ENCODE measurements around the gene S100A1. TPM values are rescaled to one million over a fixed set of nuclear protein-coding genes. Genes with fewer than 3 reads are reported as not detected.
"Not testable (repeated sequence)": the region's sequence is repeated elsewhere in the genome, so short reads cannot be mapped to it uniquely, and the experiment has no call there.

The S100A1 gene
- total RNA-seq, result 1.3 and 2.0 TPM in 2 replicates

DNA sequence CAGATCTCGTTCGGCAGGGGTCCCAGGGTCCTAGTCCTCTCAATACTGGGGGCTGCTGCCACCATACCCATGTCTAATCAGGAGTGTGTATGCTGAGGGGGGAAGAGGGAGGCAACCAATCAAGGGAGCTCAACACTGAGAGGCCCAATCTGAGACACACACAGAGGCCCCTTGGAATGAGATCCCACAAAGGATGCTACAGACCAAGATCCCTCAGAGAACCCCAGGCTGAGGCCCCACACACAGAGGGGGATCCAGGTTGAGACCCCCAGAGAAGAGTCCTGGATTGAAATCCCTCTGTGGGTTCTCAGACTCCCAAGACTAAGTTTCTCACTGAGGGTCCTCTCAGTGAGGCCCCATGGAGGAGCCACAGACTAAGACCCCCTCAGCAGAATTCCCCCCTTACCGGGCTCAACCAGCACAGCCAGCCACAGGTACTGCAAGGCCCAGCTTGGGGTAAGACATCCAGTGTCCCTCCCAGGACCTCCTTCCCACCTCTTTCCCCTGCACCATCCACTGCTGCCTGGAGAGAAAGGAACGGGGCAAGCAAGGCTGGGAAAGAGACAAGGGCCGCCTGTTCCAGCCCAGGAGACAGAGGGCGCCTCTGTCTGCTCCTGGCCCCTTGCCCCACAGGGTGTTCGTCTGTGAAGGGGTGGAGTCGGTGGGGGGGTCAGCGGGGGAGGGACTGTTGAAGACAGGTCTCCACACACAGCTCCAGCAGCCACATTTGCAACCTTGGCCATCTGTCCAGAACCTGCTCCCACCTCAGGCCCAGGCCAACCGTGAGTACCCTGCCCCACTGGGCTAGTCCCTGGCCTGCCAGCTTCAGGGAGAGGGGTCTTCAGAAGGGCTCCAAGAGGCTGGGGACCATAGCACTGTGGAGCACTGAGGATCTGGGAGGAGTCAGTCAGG is at the start of gene S100A1:
Gene S100A1 (plus strand): TSS at position 720 of the 912 bp plus-strand sequence. CDS start 2,088 bp downstream, outside the sequence.
- Histone ChIP-seq H3K36me3 (ENCODE audit: control insufficient read depth, insufficient read depth, low read length) (no peaks in the 10 kb centered on the region), H3K27me3 (ENCODE audit: control insufficient read depth, insufficient read depth, low read length) (no peaks in the 10 kb centered on the region), H3K4me3 (ENCODE audit: low read depth, low read length) (peak within 1 kb of the TSS; percentile 58)
- no peak for DNase-seq (ENCODE audit: low read depth)
- TF ChIP-seq, protein P1, sequence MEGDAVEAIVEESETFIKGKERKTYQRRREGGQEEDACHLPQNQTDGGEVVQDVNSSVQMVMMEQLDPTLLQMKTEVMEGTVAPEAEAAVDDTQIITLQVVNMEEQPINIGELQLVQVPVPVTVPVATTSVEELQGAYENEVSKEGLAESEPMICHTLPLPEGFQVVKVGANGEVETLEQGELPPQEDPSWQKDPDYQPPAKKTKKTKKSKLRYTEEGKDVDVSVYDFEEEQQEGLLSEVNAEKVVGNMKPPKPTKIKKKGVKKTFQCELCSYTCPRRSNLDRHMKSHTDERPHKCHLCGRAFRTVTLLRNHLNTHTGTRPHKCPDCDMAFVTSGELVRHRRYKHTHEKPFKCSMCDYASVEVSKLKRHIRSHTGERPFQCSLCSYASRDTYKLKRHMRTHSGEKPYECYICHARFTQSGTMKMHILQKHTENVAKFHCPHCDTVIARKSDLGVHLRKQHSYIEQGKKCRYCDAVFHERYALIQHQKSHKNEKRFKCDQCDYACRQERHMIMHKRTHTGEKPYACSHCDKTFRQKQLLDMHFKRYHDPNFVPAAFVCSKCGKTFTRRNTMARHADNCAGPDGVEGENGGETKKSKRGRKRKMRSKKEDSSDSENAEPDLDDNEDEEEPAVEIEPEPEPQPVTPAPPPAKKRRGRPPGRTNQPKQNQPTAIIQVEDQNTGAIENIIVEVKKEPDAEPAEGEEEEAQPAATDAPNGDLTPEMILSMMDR (IDR thresholded peaks at IDR 0.05; ENCODE audit: insufficient read depth, low read length, poor library complexity, severe bottlenecking), result no peak

DNA sequence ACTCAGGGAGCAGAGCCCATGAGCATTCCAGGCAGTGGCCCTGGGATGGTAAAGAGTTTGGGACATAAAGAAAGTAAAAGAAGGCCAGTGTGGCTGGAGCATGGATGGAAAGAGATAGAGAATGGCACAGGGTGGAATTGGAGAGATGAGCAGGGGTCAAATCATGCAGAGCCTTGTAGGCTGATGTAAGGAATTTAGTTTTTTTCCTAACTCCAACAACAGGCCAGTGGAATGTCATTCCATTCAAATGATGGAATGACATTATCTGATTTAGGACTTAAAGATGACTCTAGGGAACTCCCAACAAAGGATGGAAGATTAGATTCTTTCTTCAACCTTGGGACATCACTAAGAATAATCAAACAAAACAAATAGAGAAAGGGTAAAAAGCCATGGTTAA is 49.7 kb upstream of the S100A1 start:
- Histone ChIP-seq H3K36me3 (ENCODE audit: control insufficient read depth, insufficient read depth, low read length) (no peaks in the 10 kb centered on the region), H3K4me3 (ENCODE audit: low read depth, low read length) (no peak overlapping the region), H3K27me3 (ENCODE audit: control insufficient read depth, insufficient read depth, low read length) (no peaks in the 10 kb centered on the region)
- TF ChIP-seq, protein P1 (IDR thresholded peaks at IDR 0.05; ENCODE audit: insufficient read depth, low read length, poor library complexity, severe bottlenecking), result no peak
- DNase-seq (ENCODE audit: low read depth), result no peak

DNA sequence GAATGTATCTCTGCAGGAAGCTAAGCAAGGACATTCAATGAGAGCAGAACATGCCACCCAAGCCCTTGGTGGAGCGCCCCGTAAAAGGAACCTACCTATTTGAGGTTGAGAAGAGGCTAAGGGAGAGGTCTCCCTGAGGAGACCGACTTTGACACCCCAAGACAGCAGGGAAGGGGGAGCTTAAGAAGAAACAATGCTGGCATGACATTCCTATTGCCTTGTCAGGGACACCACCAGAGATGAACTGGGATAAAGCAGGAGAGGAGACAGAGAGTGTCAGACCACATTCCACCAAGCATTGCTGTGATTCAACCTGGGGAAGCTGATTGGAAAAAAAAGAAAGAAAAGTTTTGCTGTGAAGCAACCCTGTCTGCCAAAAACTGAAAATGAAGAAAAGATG is 49.3 kb upstream of the S100A1 start:
- Histone ChIP-seq H3K4me3 (ENCODE audit: low read depth, low read length) (no peak overlapping the region), H3K27me3 (ENCODE audit: control insufficient read depth, insufficient read depth, low read length) (no peaks in the 10 kb centered on the region), H3K36me3 (ENCODE audit: control insufficient read depth, insufficient read depth, low read length) (no peaks in the 10 kb centered on the region)
- no peak for DNase-seq (ENCODE audit: low read depth)
- TF ChIP-seq, protein P1 (IDR thresholded peaks at IDR 0.05; ENCODE audit: insufficient read depth, low read length, poor library complexity, severe bottlenecking), result no peak

DNA sequence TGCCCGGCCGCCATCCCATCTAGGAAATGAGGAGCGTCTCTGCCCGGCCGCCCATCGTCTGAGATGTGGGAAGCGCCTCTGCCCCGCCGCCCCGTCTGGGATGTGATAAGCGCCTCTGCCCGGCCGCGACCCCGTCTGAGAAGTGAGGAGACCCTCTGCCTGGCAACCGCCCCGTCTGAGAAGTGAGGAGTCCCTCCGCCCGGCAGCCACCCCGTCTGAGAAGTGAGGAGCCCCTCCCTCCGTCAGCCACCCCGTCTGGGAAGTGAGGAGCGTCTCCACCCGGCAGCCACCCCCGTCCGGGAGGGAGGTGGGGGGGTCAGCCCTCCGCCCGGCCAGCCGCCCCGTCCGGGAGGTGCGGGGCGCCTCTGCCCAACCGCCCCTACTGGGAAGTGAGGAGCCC is 45.4 kb upstream of the S100A1 start:
- not testable (repeated sequence) for H3K4me3 ChIP-seq (ENCODE audit: low read depth, low read length); H3K27me3 ChIP-seq (ENCODE audit: control insufficient read depth, insufficient read depth, low read length); DNase-seq (ENCODE audit: low read depth)

DNA sequence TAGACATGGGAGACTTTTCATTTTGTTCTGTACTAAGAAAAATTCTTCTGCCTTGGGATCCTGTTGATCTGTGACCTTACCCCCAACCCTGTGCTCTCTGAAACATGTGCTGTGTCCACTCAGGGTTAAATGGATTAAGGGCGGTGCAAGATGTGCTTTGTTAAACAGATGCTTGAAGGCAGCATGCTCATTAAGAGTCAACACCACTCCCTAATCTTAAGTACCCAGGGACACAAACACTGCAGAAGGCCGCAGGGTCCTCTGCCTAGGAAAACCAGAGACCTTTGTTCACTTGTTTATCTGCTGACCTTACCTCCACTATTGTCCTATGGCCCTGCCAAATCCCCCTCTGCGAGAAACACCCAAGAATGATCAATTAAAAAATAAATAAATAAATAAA is 44.7 kb upstream of the S100A1 start:
- H3K27me3 ChIP-seq (ENCODE audit: control insufficient read depth, insufficient read depth, low read length); H3K4me3 ChIP-seq (ENCODE audit: low read depth, low read length); H3K36me3 ChIP-seq (ENCODE audit: control insufficient read depth, insufficient read depth, low read length); DNase-seq (ENCODE audit: low read depth): not testable (repeated sequence)

More for the DNA sequence above, 45.4 kb upstream of the S100A1 start:
- H3K36me3 ChIP-seq (ENCODE audit: control insufficient read depth, insufficient read depth, low read length), result not testable (repeated sequence)

DNA sequence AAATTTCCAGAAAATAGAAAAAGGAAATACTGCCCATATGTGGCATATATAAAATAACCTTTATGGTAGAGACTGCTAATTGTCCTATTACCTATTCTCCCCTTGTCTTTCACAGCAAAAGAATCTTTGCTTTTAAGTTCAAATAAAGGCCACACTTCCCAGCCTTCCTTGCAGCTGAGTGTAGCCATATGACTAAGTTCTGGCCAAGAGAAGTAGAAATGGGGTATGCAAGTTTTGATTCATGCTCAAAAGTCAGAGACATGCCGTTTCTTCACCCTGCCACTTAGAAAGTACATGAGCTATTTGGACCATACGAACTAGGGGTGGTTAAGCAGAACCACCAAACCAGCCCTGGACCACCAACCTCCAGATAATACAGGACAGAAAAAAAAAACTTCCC is 44.3 kb upstream of the S100A1 start:
- Histone ChIP-seq H3K4me3 (ENCODE audit: low read depth, low read length) (no peak overlapping the region), H3K27me3 (ENCODE audit: control insufficient read depth, insufficient read depth, low read length) (no peaks in the 10 kb centered on the region), H3K36me3 (ENCODE audit: control insufficient read depth, insufficient read depth, low read length) (no peaks in the 10 kb centered on the region)
- DNase-seq (ENCODE audit: low read depth), result no peak
- TF ChIP-seq, protein P1 (IDR thresholded peaks at IDR 0.05; ENCODE audit: insufficient read depth, low read length, poor library complexity, severe bottlenecking), result no peak

DNA sequence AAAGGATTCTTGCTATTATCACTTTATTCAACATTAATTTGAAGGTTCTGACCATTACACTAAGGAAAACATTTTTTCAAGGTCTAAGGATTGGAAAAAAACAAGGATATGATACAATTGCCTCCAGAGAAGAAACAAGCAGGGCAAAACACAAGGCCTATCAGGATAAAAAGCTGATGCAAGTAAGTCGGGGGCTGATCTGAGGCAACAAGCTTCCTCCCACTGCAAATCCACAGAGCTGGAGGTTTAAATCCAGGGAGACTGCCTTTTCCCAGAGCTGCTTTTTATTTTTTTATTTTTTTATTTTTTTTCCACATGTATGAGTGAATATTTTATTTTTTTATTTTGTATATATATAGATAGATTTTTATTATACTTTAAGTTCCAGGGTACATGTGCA is 43.2 kb upstream of the S100A1 start:
- TF ChIP-seq, protein P1 (IDR thresholded peaks at IDR 0.05; ENCODE audit: insufficient read depth, low read length, poor library complexity, severe bottlenecking), result no peak
- Histone ChIP-seq H3K4me3 (ENCODE audit: low read depth, low read length) (no peak overlapping the region), H3K36me3 (ENCODE audit: control insufficient read depth, insufficient read depth, low read length) (no peaks in the 10 kb centered on the region), H3K27me3 (ENCODE audit: control insufficient read depth, insufficient read depth, low read length) (no peaks in the 10 kb centered on the region)
- DNase-seq (ENCODE audit: low read depth), result no peak
